Uterus (tissue), 4 donors: ENCODE data around the gene SPON2. TPM values are rescaled to one million over a fixed set of nuclear protein-coding genes. Genes with fewer than 3 reads are reported as not detected.

ENCODE experiments used
- DNase-seq, 2 donors: peaks; one replicate each; pipeline ENCODE4 v3.0.0-alpha.2; 2019 to 2020
- H3K27ac ChIP-seq, 2 donors: fragments of 200-600 bp; sonication (generic); 1 replicate in 1 of 2; 2 replicates in 1 of 2; pipeline ENCODE4 v1.5.1; 2016 to 2018
- H3K27me3 ChIP-seq, 2 donors: fragments of 200-600 bp; sonication (generic); one replicate each; pipeline ENCODE4 v1.5.1; 2018 to 2019; ENCODE audit warnings: control low read depth in 1 of 2
- H3K36me3 ChIP-seq, 2 donors: fragments of 200-600 bp; sonication (generic); one replicate each; pipeline ENCODE4 v1.5.1; 2019; ENCODE audit warnings: control low read depth in 1 of 2
- H3K4me1 ChIP-seq, 2 donors: fragments of 200-600 bp; sonication (generic); one replicate each; pipeline ENCODE4 v1.5.1; 2018 to 2019; ENCODE audit warnings: control low read depth in 1 of 2
- H3K4me3 ChIP-seq, 2 donors: fragments of 200-600 bp; sonication (generic); 1 replicate in 1 of 2; 2 replicates in 1 of 2; pipeline ENCODE4 v1.5.1; 2018 to 2019; ENCODE audit warnings: mild to moderate bottlenecking in 1 of 2
- H3K9me3 ChIP-seq, 2 donors: fragments of 200-600 bp; sonication (generic); one replicate each; pipeline ENCODE4 v1.5.1; 2019; ENCODE audit warnings: control low read depth in 1 of 2
- CTCF ChIP-seq, 4 experiments: fragments of 200-600 bp in 2 of 4; fragments of 450-650 bp in 2 of 4; sonication (generic) in 2 of 4; IDR thresholded peaks; one replicate each; pipeline ENCODE4 v1.5.1; 2016 to 2019; ENCODE audit warnings: antibody characterized with exemption in 4 of 4, mild to moderate bottlenecking in 2 of 4, moderate library complexity in 1 of 4
- POLR2A ChIP-seq, 2 donors: fragments of 450-650 bp; IDR thresholded peaks; one replicate each; pipeline ENCODE4 v1.6.1; 2016; ENCODE audit warnings: antibody characterized with exemption in 2 of 2, mild to moderate bottlenecking in 1 of 2, moderate library complexity in 1 of 2
- intact Hi-C: fragments of 100-400 bp; cut with DNase I; formaldehyde crosslinking; loops from one replicate; pipeline ENCODE4 v1.15.1; 2023; ENCODE audit warnings: low total_unique reads
- total RNA-seq, 4 donors: library from RNA; depleted of rRNA in 3 of 4; stranded (reverse); fragments of >200 nt in 3 of 4; gene quantifications; one replicate each; pipeline versions ENCODE4 v1.1.0 to v1.2.4, GENCODE V29; 2014 to 2023
- donor health status: DM: yes; HTN: yes; CAD: no.

The SPON2 gene
- total RNA-seq, 4 donors from 2014 or later, result 60.6 to 262 (median 115) TPM

- Histone ChIP-seq H3K9me3 (no peaks in the 10 kb centered on the region), H3K27me3 (no peaks in the 10 kb centered on the region), H3K36me3 (no peaks in the 10 kb centered on the region), H3K4me3 (no peak overlapping the region), H3K4me1 (no peaks in the 10 kb centered on the region), H3K27ac (no peak overlapping the region)
- DNase-seq, result no peak
- intact Hi-C loops, result no loop called here
- TF ChIP-seq CTCF (IDR thresholded peaks at IDR 0.05), result no peak
- TF ChIP-seq POLR2A (IDR thresholded peaks at IDR 0.05), result no peak
Measured at GRCh38 chr4:1155314-1155713, 17.1 kb downstream of the SPON2 start.

- H3K4me1 ChIP-seq, result no peaks in the 10 kb centered on the region
- intact Hi-C loops, result no loop called here
- H3K36me3 ChIP-seq, result no peaks in the 10 kb centered on the region
- no peak for DNase-seq
- no peaks in the 10 kb centered on the region for H3K9me3 ChIP-seq
- H3K4me3 ChIP-seq, result no peak overlapping the region
- no peaks in the 10 kb centered on the region for H3K27me3 ChIP-seq
- TF ChIP-seq POLR2A (IDR thresholded peaks at IDR 0.05) (no peak), CTCF (IDR thresholded peaks at IDR 0.05) (no peak)
- H3K27ac ChIP-seq, result no peak overlapping the region
Measured at GRCh38 chr4:1154523-1155182, 17.7 kb downstream of the SPON2 start.

GRCh38 chr4:1154126-1154522 lies 18.3 kb downstream of the SPON2 start:
- DNase-seq, result no peak
- TF ChIP-seq CTCF (IDR thresholded peaks at IDR 0.05), result no peak
- Histone ChIP-seq H3K4me1 (no peaks in the 10 kb centered on the region), H3K9me3 (no peaks in the 10 kb centered on the region), H3K27ac (no peak overlapping the region), H3K27me3 (no peaks in the 10 kb centered on the region), H3K36me3 (no peaks in the 10 kb centered on the region), H3K4me3 (no peak overlapping the region)
- intact Hi-C loops, result no loop called here

GRCh38 chr4:1153567-1154090 lies 18.8 kb downstream of the SPON2 start:
- H3K27ac ChIP-seq, result no peak overlapping the region
- no peaks in the 10 kb centered on the region for H3K27me3 ChIP-seq
- H3K4me3 ChIP-seq, result no peak overlapping the region
- intact Hi-C loops, result no loop called here
- TF ChIP-seq CTCF (IDR thresholded peaks at IDR 0.05) (no peak), POLR2A (IDR thresholded peaks at IDR 0.05) (no peak)
- no peaks in the 10 kb centered on the region for H3K36me3 ChIP-seq
- no peaks in the 10 kb centered on the region for H3K9me3 ChIP-seq
- DNase-seq, result no peak
- no peaks in the 10 kb centered on the region for H3K4me1 ChIP-seq

GRCh38 chr4:1152290-1152689 lies 20.1 kb downstream of the SPON2 start:
- TF ChIP-seq CTCF (IDR thresholded peaks at IDR 0.05), result no peak
- intact Hi-C loops, result no loop called here
- H3K27me3 ChIP-seq, result no peaks in the 10 kb centered on the region
- H3K27ac ChIP-seq, result no peak overlapping the region
- DNase-seq, result no peak
- no peaks in the 10 kb centered on the region for H3K9me3 ChIP-seq
- H3K36me3 ChIP-seq, result no peaks in the 10 kb centered on the region
- no peak overlapping the region for H3K4me3 ChIP-seq
- no peaks in the 10 kb centered on the region for H3K4me1 ChIP-seq
